Measurements from ENCODE around the gene DGCR8. TPM values are rescaled to one million over a fixed set of nuclear protein-coding genes. Genes with fewer than 3 reads are reported as not detected.

DGCR8 gene
- total and polyA plus RNA-seq, 2 experiments from 2014 or later = 14.0 to 28.7 TPM

DNA sequence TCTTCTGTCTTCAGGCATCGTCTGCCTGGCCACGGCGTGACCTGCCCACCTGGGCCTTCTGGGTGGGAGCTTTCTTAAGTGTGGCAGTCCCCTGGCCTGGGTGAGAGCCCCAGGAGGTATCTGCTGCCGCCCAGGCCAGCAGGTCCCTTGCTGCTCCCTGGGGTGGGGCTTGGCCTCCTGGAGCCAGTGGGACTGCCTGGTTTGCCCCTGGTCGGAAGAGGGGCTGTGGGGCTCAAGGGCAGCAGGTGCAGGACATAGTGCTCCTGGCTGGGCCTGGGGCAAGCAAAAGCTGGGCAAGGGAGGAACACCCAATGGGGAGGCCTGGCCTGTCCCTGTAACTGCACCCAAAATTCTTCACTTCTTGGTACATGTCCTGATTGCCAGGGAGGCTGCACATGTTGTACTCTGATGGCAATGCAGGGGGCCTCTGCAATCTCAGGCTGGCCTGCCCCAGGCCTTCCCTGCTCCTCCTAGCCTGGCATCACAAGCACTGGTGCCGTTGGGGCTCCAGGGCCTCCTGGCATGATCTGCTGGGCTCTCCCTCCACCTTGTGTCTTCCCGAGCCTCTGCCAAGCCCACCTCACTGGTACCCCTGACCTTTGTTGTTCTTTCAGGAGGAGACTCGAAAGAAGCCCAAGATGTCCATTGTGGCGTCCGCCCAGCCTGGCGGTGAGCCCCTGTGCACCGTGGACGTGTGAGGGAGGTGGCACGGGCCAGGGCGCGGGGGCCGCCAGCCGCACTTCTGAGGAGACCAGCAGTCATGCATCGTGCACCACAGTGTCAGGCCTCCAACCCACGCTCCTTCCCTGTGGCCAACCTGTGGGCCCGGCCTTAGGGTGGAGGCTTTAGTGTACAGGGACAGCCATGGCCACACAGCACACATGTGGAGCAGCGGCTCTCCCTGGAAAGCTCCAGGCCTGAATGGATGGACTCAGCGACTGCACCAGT is 29.6 kb downstream of the DGCR8 start:
- no peak for TF ChIP-seq EZH2 (IDR thresholded peaks at IDR 0.05; ENCODE audit: insufficient read depth, poor library complexity, severe bottlenecking)
- TF ChIP-seq EZH2phosphoT487 (IDR thresholded peaks at IDR 0.05; ENCODE audit: insufficient read depth, low read depth) = no peak
- no peak overlapping the region for H2AFZ ChIP-seq
- no peak overlapping the region for H3K4me2 ChIP-seq (ENCODE audit: unreplicated experiment)
- no peak overlapping the region for H3K4me3 ChIP-seq
- H3K27me3 ChIP-seq (replicated peaks; ENCODE audit: insufficient read depth) = no peaks in the 10 kb centered on the region
- H3K9me3 ChIP-seq (ENCODE audit: low read depth) = no peaks in the 10 kb centered on the region
- no peaks in the 10 kb centered on the region for H3K4me1 ChIP-seq (ENCODE audit: insufficient read depth)
- no peak overlapping the region for H3K27ac ChIP-seq
- peaks cover 12% of the 10 kb centered on the region; the same call in 1 of the 2 replicates for H3K36me3 ChIP-seq (ENCODE audit: low read depth)
- in situ Hi-C loops (cut with MboI) = no loop called here
- peaks cover 33% of the 10 kb centered on the region for H3K79me2 ChIP-seq (ENCODE audit: insufficient read depth)
- H3K9ac ChIP-seq = no peak overlapping the region
- 78 to 81% methylated on average over 21 to 23 of the region's 23 CpGs for WGBS, 2 experiments (ENCODE audit: low coverage in 1 of 2, low lambda C conversion rate in 2 of 2, missing lambda C conversion rate in 2 of 2)
- DNase-seq = no peak
- H3F3A ChIP-seq (ENCODE audit: insufficient read depth) = peaks cover 17% of the 10 kb centered on the region
- no peaks in the 10 kb centered on the region for H3K9me2 ChIP-seq (ENCODE audit: insufficient read depth)
- H4K20me1 ChIP-seq (ENCODE audit: insufficient read depth) = no peaks in the 10 kb centered on the region

DNA sequence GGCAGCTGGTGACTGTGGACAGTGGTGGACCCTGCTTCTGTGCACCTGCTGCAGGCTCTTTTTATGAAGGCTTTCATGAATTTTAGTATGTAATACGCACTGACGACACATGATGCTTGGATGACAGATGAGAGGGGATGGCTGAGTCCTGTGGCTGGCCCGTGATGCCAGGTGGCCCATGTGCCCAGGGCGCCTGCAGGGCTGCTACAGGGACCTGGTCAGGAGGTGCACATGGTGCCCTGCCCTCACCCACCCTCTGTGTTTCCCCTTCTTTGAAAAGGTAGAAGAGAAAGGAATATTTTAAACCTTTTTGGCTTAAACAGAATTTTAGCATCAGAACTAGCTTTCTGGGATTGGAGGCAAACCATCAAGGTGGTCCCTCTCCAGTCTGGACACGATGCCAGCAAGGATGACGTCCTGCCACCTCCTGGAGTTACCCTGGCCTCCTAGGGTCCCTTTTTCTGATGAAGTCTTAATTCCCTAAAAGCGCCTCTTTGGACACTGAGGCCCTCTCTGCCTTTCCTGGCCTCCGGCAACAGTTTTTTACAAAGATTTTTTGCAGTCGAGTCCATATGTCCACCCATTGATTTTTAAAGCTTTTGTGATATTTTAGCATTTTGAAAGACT is 30.4 kb downstream of the DGCR8 start:
- H3K4me1 ChIP-seq (ENCODE audit: insufficient read depth) = no peaks in the 10 kb centered on the region
- 84 to 86% methylated on average over 9 of the region's 9 CpGs for WGBS, 2 experiments (ENCODE audit: low coverage in 1 of 2, low lambda C conversion rate in 2 of 2, missing lambda C conversion rate in 2 of 2)
- no peak overlapping the region for H3K4me2 ChIP-seq (ENCODE audit: unreplicated experiment)
- no peak overlapping the region for H3K9ac ChIP-seq
- no peak overlapping the region for H3K27ac ChIP-seq
- no peak overlapping the region for H3K4me3 ChIP-seq
- H3F3A ChIP-seq (ENCODE audit: insufficient read depth) = peaks cover 17% of the 10 kb centered on the region
- no peaks in the 10 kb centered on the region for H3K9me3 ChIP-seq (ENCODE audit: low read depth)
- TF ChIP-seq EZH2phosphoT487 (IDR thresholded peaks at IDR 0.05; ENCODE audit: insufficient read depth, low read depth) (no peak), EZH2 (IDR thresholded peaks at IDR 0.05; ENCODE audit: insufficient read depth, poor library complexity, severe bottlenecking) (no peak)
- no peaks in the 10 kb centered on the region for H3K27me3 ChIP-seq (replicated peaks; ENCODE audit: insufficient read depth)
- no peak for DNase-seq
- H2AFZ ChIP-seq = no peak overlapping the region
- H3K36me3 ChIP-seq (ENCODE audit: low read depth) = peaks cover 12% of the 10 kb centered on the region; the same call in 1 of the 2 replicates
- in situ Hi-C loops (cut with MboI) = no loop called here
- peaks cover 33% of the 10 kb centered on the region for H3K79me2 ChIP-seq (ENCODE audit: insufficient read depth)
- H3K9me2 ChIP-seq (ENCODE audit: insufficient read depth) = no peaks in the 10 kb centered on the region
- no peaks in the 10 kb centered on the region for H4K20me1 ChIP-seq (ENCODE audit: insufficient read depth)

DNA sequence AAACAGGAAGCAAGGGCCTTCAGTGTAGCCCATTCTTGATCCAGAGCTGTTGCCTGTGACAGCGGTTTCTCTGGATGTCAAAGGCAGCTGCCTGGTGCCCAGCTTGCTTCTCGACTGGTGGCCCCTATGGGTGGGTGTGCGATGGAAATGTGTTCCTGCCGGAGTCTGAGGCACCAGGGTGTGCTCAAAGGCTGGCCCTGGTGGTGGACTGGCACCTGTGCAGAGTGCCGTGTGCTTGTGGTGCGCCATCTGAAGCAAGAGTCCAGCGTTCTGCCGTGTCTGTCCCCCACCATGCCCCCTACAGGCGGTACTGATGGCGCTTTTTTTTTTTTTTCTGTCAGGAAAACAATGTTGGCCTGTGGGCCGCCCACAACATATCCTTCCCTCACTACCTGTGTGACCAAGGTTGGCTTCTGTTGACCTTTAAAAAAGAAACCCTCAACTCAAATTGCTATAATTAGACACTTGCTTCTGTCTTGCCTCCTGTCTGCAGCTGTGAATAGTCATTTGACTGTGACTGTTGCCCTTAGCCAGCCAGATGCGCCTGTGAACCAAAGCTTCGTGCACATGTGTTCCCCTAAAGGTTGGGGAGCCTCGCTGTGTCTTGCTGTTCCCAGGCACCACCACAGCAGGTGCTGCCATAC is 31.1 kb downstream of the DGCR8 start:
- WGBS, 2 experiments (ENCODE audit: low coverage in 1 of 2, low lambda C conversion rate in 2 of 2, missing lambda C conversion rate in 2 of 2) = 70 to 72% methylated on average over 14 of the region's 14 CpGs
- Histone ChIP-seq H3K36me3 (ENCODE audit: low read depth) (peaks cover 12% of the 10 kb centered on the region; the same call in 1 of the 2 replicates), H2AFZ (no peak overlapping the region), H3K9ac (no peak overlapping the region), H3K4me1 (ENCODE audit: insufficient read depth) (no peaks in the 10 kb centered on the region), H3F3A (ENCODE audit: insufficient read depth) (peaks cover 17% of the 10 kb centered on the region), H3K4me2 (ENCODE audit: unreplicated experiment) (no peak overlapping the region), H3K79me2 (ENCODE audit: insufficient read depth) (peaks cover 33% of the 10 kb centered on the region), H4K20me1 (ENCODE audit: insufficient read depth) (no peaks in the 10 kb centered on the region), H3K27ac (no peak overlapping the region), H3K4me3 (no peak overlapping the region), H3K27me3 (replicated peaks; ENCODE audit: insufficient read depth) (no peaks in the 10 kb centered on the region), H3K9me3 (ENCODE audit: low read depth) (no peaks in the 10 kb centered on the region), H3K9me2 (ENCODE audit: insufficient read depth) (no peaks in the 10 kb centered on the region)
- peak; percentile 54 for DNase-seq
- in situ Hi-C loops (cut with MboI) = no loop called here
- TF ChIP-seq EZH2 (IDR thresholded peaks at IDR 0.05; ENCODE audit: insufficient read depth, poor library complexity, severe bottlenecking) (no peak), EZH2phosphoT487 (IDR thresholded peaks at IDR 0.05; ENCODE audit: insufficient read depth, low read depth) (no peak)

All from GM23248 (cell line).